Heart right ventricle (tissue), 16 donors: Measurements from ENCODE around the gene HUS1B. TPM values are rescaled to one million over a fixed set of nuclear protein-coding genes. Genes with fewer than 3 reads are reported as not detected.
A peak's percentile ranks its signal among the peaks of the same experiment; 100 is the strongest.
"Not testable (repeated sequence)": the region's sequence is repeated elsewhere in the genome, so short reads cannot be mapped to it uniquely, and the experiment has no call there.

Experiments
- ATAC-seq, 8 donors: fragments of 200-7000 bp; cut with Tn5 transposase; one replicate each; pipeline ENCODE4 v1.9.1; 2020; ENCODE audit warnings: mild to moderate bottlenecking in 8 of 8, moderate library complexity in 8 of 8, moderate number of reproducible peaks in 1 of 8
- DNase-seq, 2 donors: peaks; one replicate each; pipeline ENCODE4 v3.0.0-alpha.2; 2020
- H3K27ac ChIP-seq, 10 donors: fragments of 200-600 bp; sonication (generic) in 2 of 10; one replicate each; pipeline versions ENCODE4 v1.5.0 to v1.8.0; 2020 to 2022; ENCODE audit warnings: mild to moderate bottlenecking in 3 of 10
- H3K27me3 ChIP-seq, 7 donors: fragments of 200-600 bp; one replicate each; pipeline ENCODE4 v1.8.0; 2021 to 2022; ENCODE audit warnings: mild to moderate bottlenecking in 2 of 7
- H3K36me3 ChIP-seq, 9 donors: fragments of 200-600 bp; sonication (generic) in 1 of 9; one replicate each; pipeline versions ENCODE4 v1.5.0 to v1.8.0; 2020 to 2022; ENCODE audit warnings: mild to moderate bottlenecking in 2 of 9
- H3K4me1 ChIP-seq, 9 donors: fragments of 200-600 bp; sonication (generic) in 1 of 9; one replicate each; pipeline versions ENCODE4 v1.5.0 to v1.8.0; 2020 to 2022; ENCODE audit warnings: mild to moderate bottlenecking in 4 of 9
- H3K4me3 ChIP-seq, 10 donors: fragments of 200-600 bp; sonication (generic) in 2 of 10; one replicate each; pipeline versions ENCODE4 v1.5.0 to v1.8.0; 2020 to 2022; ENCODE audit warnings: mild to moderate bottlenecking in 7 of 10, moderate library complexity in 2 of 10
- H3K9me3 ChIP-seq, 11 donors: fragments of 200-600 bp in 10 of 11; sonication (generic) in 2 of 11; one replicate each; pipeline versions ENCODE4 v1.5.0 to v1.8.0; 2013 to 2022; ENCODE audit warnings: mild to moderate bottlenecking in 2 of 11, control low read depth in 1 of 11, moderate library complexity in 1 of 11
- WGBS, 2 donors: extraction: QIAGEN DNeasy Blood & Tissue Kit; methylation state at CpG; one replicate each; pipeline ENCODE4 v1.1.7; 2013; ENCODE audit warnings: inconsistent platforms in 1 of 2; 5-methylcytosine and 5-hydroxymethylcytosine counted together
- intact Hi-C, 10 donors: fragments of 100-400 bp; cut with DNase I; formaldehyde crosslinking; loops; one replicate each; pipeline versions ENCODE4 v1.11.1 to v1.14.2; 2022
- polyA plus RNA-seq, 2 donors: library from polyadenylated mRNA; stranded (reverse); fragments of 200-250 nt; gene quantifications; one replicate each; pipeline ENCODE4 v1.2.3, GENCODE V29; 2013
- total RNA-seq, 10 donors: library from RNA; stranded (reverse); fragmentation: NEBNext Ultra II Directional in 3 of 10; extraction: Animal tissue kit (Norgen Biotek cat#: 25700) in 3 of 10; gene quantifications; one replicate each; pipeline versions ENCODE4 v1.2.1 to v1.2.4, GENCODE V29; 2021 to 2023
- TF ChIP-seq, protein P1 (sequence below), 9 donors: fragments of 200-600 bp; sonication (generic) in 2 of 9; IDR thresholded peaks; one replicate each; pipeline versions ENCODE4 v1.5.0 to v1.8.0; 2021 to 2022; ENCODE audit warnings: antibody characterized with exemption in 9 of 9, mild to moderate bottlenecking in 5 of 9, moderate library complexity in 1 of 9
- donor health status: Arrhythmogenic right ventricular cardiomyopathy.
- donor health status: ischemic (EF 13 %, LVEDD 7.1; RV severe dilation, severe dysfunction).
- donor health status: healthy with polysubstance abuse.
- donor health status: DM: no; HTN: yes; CAD: no.
- donor health status: DM: no; HTN: no; CAD: no.
- donor health status: ischemic (EF 25% LVEDD 6.9; RV normal size, moderate dysfunction).
- donor health status: ischemic (EF 25% LVEDD 5.7; RV mildly dilated, moderate dysfunction).
- donor health status: healthy.
- donor health status: DM: yes; HTN: yes; CAD: no.
- donor health status: Ischemic cardiomyopathy.
- donor health status: ischemic (EF 35%, LVEDD 5.7; RV mildly dilated, moderate dysfunction).
- donor health status: nonischemic (EF 11% LVEDD 7.7; RV severe dilation, severe dysfunction).
- donor health status: DM: yes; HTN: yes; CAD: no.
- donor health status: PGD.
- donor health status: ischemic (EF 29% LVEDD 5.4; RV normal size, mild dysfunction).
- donor health status: nonischemic (EF 23%, LVEDD 6.1; RV moderate dilation, normal function).

HUS1B gene
- total and polyA plus RNA-seq, 12 donors = 0.13 to 0.57 (median 0.33) TPM; not detected in 5

DNA sequence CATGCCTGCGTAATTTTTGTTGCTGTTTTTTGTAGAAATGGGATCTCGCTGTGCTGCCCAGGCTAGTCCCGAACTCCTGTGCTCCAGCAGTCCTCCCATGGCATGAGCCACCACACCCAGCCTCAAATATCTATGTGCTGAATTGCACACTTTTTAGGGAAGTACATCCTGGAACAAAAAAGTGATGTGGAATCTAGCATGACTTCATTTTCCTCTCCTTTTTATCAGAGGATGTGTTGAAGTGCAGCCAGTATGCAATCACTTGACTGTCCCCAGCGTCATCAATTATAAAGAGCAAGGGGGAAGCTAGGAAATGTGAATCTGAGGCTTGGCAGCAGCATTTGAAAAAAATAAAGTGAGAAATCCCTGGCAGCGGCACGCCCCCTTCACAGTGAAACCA lies 42.4 kb upstream of the HUS1B start:
- intact Hi-C loops = no loop called here
- DNase-seq = no peak
- Histone ChIP-seq H3K27ac (no peak overlapping the region), H3K4me3 (no peak overlapping the region), H3K4me1 (no peaks in the 10 kb centered on the region), H3K27me3 (no peaks in the 10 kb centered on the region), H3K36me3 (no peaks in the 10 kb centered on the region), H3K9me3 (no peaks in the 10 kb centered on the region)
- TF ChIP-seq, protein P1, sequence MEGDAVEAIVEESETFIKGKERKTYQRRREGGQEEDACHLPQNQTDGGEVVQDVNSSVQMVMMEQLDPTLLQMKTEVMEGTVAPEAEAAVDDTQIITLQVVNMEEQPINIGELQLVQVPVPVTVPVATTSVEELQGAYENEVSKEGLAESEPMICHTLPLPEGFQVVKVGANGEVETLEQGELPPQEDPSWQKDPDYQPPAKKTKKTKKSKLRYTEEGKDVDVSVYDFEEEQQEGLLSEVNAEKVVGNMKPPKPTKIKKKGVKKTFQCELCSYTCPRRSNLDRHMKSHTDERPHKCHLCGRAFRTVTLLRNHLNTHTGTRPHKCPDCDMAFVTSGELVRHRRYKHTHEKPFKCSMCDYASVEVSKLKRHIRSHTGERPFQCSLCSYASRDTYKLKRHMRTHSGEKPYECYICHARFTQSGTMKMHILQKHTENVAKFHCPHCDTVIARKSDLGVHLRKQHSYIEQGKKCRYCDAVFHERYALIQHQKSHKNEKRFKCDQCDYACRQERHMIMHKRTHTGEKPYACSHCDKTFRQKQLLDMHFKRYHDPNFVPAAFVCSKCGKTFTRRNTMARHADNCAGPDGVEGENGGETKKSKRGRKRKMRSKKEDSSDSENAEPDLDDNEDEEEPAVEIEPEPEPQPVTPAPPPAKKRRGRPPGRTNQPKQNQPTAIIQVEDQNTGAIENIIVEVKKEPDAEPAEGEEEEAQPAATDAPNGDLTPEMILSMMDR (IDR thresholded peaks at IDR 0.05) = no peak
- peak in 3 of 8 donors; percentile 22 to 77 (median 53) for ATAC-seq
- 51 to 60% methylated on average over 6 of the region's 6 CpGs for WGBS, 2 donors

DNA sequence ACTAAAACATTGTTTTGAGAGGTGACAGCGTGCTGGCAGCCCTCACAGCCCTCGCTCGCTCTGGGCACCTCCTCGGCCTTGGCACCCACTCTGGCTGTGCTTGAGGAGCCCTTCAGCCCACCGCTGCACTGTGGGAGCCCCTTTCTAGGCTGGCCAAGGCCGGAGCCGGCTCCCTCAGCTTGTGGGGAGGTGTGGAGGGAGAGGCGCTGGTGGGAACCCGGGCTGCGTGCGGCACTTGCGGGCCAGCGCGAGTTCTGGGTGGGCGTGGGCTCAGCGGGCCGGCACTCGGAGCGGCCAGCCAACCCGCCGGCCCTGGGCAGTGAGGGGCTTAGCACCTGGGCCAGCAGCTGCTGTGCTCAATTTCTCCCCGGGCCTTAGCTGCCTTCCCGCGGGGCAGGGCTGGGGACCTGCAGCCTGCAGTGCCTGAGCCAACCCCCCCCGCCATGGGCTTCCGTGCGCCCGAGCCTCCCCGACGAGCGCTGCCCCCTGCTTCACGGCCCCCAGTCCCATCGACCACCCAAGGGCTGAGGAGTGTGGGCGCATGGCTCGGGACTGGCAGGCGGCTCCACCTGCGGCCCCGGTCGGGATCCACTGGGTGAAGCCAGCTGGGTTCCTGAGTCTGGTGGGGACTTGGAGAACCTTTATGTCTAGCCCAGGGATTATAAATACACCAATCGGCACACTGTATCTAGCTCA lies 37.7 kb upstream of the HUS1B start:
- ATAC-seq, H3K9me3 ChIP-seq, intact Hi-C loops, H3K4me3 ChIP-seq, H3K27ac ChIP-seq, H3K36me3 ChIP-seq, H3K27me3 ChIP-seq, DNase-seq: not testable (repeated sequence)
- WGBS, 2 donors = 98% methylated on average over 37 to 40 of the region's 40 CpGs
- H3K4me1 ChIP-seq = peaks cover 0 to 23% (median 15%) of the 10 kb centered on the region in 9 donors

DNA sequence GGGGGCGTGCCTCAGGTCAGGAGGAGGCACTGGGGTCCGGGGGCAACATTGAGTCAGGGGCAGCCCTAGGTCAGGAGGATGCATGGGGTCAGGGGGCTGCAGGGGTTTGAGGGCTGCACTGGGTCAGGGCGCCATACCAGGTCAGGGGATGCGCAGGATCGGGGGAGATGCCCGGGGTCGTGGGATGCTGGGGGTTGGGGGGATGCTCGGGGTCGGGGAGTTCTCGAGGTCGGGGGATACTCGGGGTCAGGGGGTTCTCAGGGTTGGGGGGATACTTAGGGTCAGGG lies 36.8 kb upstream of the HUS1B start:
- TF ChIP-seq, protein P1 (IDR thresholded peaks at IDR 0.05) = no peak
- DNase-seq (no peak), ATAC-seq (peak in 1 of 8 donors; percentile 41)
- peaks cover 0 to 23% (median 15%) of the 10 kb centered on the region in 9 donors for H3K4me1 ChIP-seq
- H3K36me3 ChIP-seq = peaks cover 0 to 9% (median 0%) of the 10 kb centered on the region in 9 donors
- H3K9me3 ChIP-seq = no peaks in the 10 kb centered on the region
- no peaks in the 10 kb centered on the region for H3K27me3 ChIP-seq
- intact Hi-C loops = no loop called here
- 93 to 94% methylated on average over 12 of the region's 12 CpGs for WGBS, 2 donors
- H3K4me3 ChIP-seq = peak overlapping the region in 9 of 10 donors; percentile 79 to 98 (median 92)
- H3K27ac ChIP-seq = no peak overlapping the region

DNA sequence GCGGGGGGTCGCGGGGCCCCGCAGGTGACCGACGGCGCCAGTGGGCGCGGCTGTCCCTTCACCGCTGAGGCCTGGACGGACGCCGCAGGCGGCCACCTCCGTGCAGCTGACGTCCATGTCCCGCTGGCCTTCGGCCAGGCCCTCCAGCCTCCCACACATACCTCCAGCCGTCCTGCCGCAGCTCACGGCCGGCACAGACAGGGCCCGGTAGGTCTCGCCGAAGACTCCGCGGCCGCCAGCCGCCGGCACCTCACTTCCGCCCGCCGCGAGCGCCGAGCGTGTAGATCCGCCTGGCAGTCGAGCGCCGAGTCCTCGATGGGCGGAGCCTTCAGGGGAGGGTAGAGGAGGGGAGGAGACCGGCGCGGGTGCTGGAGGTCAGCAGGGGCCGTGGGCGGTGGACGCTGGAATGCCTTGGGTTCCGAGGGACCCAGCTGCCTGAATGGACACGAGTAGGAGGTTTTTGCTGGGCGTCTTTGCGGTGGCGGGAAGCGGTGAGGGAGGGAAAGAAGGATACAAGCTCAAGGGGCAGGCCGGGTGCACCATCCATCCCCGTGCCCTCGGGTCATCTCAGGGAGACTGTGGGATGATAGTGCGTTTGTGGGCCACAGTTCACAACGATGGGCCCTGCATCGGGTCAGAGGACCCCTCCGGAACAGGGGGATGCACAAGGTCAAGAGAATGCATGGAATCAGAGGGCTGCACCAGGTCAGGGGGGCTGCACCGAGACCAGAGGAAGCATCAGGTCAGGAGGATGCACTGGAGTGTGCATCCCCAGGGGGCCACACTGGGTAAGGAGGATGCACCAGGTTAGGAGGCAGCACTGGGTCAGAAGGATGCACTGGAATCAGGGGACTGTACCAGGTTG lies 36.2 kb upstream of the HUS1B start, which contains the start of gene EXOC2:
Gene EXOC2, minus strand, starts transcription at position 282 of the 865 bp plus-strand sequence. CDS start 55,321 bp downstream, outside the sequence.
- H3K27me3 ChIP-seq = no peaks in the 10 kb centered on the region
- peaks cover 0 to 14% (median 0%) of the 10 kb centered on the region in 9 donors for H3K36me3 ChIP-seq
- peak within 1 kb of the TSS in 9 of 10 donors; percentile 72 to 94 (median 85) for H3K27ac ChIP-seq
- H3K9me3 ChIP-seq = no peaks in the 10 kb centered on the region
- ATAC-seq = peak; percentile 96 to 98 (median 97)
- H3K4me3 ChIP-seq = peak within 1 kb of the TSS; percentile 78 to 98 (median 89)
- H3K4me1 ChIP-seq = peaks cover 0 to 23% (median 15%) of the 10 kb centered on the region in 9 donors
- DNase-seq = peak; percentile 86 to 89
- TF ChIP-seq, protein P1 (IDR thresholded peaks at IDR 0.05) = no peak
- intact Hi-C loops = no loop called here
- 1% methylated on average over 63 of the region's 63 CpGs for WGBS, 2 donors
